HG03095 (cell line): ENCODE results near the gene ANKLE2.
"Not testable (repeated sequence)": the region's sequence is repeated elsewhere in the genome, so short reads cannot be mapped to it uniquely, and the experiment has no call there.

ENCODE experiments used
- ATAC-seq: cut with Tn5 transposase; IDR thresholded peaks from one replicate; pipeline ENCODE4 v1.9.1; 2021; ENCODE audit warnings: moderate library complexity; ENCODE audit not compliant: unreplicated experiment

ANKLE2 gene

DNA sequence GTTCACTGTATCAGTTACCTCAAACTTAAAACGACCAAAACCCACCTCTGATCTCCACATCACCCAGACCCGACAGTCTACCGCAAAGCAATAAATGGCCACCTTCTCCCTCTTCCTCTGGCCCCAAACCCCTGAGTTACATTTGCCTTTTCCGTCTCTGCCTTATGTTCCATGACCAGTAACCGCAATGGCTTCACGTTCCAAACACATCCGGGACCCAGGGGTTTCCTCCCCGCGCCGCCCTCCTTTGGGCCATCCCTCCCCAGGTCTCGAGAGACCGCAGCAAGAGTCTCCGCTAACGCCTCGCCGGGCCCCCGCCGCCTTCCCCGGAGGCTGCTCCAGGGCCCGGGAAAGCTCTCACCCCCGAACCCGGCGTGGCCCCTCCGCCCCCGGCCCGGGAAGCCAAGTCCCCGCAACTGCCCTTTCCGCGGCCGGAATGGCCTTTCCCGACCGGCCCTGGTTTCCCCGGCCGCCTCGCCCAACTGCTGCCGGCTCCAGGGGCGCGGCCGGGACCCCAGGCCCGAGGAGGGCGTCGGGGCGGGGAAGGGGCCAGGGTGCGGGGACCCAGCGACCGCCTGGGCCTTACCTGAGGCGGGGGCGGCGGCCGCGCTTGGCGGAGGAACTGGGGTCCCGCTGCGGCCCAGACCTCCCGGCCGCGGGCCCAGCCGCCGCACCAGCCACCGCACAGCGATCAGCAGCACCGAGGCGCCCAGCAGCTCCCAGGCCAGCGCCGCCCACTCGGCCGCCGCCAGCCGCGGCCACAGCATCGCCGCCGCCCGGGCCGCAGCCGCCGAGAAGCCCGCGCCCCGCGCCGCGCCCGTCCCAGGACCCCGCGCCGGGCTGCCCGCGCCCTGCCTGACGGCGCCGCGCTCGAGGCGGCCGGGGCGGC, at the start of gene ANKLE2:
Gene ANKLE2, minus strand, starts transcription at position 801 of the 889 bp plus-strand sequence. Its CDS starts 34 bp downstream, at position 767.
- ATAC-seq, result peak; percentile 36

DNA sequence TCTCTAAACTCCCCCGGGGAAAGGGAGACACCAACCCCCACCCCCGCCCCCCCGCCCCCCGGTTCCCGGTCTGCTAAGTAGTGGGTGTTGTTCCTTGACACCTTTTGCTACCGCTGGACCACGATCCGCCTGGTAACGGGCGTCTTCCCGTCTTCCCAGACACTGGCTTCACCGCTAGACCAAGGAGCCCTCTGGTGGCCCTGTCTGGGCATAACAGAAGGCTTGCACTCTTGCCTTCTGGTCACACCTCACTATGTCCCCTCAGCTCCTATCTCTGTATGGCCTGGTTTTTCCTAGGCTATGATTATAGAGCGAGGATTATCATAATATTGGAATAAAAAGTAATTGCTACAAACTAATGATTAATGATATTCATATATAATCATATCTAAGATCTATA, 47.8 kb upstream of the ANKLE2 start:
- ATAC-seq, result not testable (repeated sequence)

DNA sequence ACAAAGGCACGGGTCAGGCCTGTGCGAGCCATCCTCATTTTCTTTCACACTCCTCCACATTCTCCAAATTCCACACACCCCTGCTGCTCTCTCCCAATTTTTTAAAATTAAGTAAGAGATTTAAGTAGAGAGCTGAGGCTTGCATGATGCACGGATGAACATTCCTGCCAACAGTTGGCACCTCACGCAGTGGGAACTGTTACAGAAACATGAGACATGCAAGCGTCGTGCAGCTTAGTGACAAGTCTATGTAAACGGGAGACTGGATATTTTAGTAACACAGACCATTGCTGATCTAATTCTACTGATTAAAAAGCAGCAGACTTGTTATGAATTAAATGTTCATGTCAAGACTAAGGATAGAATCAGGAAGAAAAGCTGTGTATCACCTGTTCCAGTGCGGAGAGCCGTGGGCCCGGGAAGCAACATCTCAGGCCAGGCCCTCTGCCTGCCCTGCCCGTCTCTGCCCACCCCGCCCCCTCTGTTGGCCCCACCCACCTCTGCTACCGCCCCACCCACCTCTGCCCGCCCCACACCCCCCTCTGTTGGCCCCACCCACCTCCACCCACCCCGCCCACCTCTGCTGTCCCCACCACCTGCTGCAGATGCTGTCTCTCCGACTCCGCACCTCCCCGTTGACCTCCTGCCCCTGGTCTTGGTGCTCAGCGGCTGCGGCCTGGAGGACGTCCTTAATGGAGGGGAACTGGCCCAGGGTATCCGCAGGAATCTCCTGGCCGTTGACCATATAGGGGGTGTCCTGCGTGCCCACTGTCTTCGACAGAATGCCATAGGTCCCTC, 45.9 kb upstream of the ANKLE2 start:
- ATAC-seq, result no peak

DNA sequence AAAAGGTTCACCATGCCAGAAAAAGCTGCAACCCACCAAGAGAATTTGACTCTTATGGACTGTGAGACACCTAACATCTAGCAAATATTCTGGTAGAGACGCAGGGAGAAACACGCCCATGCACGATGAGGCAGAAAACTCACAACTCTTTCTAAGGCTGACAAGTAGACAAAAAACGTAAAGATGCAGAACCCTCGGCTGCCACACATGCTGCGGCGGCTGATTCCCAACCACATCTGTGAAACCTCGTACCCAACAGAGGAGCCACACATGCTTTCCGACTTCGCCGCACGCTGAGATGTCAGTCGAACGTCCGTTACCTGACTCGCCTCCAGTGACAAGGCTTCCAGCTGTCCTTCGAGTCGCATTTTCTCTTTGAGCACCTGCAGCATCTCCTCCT, 45.2 kb upstream of the ANKLE2 start:
- no peak for ATAC-seq

DNA sequence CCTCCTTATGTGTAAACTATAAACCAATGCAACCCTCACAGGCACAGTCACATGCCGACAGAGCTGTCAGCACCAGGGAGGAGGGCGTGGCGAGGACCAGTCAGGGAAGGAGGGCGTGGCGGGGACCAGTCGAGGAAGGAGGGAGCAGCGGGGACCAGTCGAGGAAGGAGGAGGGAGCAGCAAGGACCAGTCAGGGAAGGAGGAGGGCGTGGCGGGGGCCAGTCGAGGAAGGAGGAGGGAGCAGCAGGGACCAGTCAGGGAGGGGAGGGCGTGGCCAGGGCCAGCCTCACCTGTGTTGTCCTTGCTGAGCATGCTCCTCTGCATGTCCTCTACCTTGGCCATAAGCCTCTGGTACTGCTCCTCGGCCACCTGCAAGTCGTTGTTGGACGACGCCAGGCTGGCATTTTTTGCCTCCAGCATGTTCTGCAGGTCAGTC, 42.8 kb upstream of the ANKLE2 start:
- ATAC-seq, result no peak

DNA sequence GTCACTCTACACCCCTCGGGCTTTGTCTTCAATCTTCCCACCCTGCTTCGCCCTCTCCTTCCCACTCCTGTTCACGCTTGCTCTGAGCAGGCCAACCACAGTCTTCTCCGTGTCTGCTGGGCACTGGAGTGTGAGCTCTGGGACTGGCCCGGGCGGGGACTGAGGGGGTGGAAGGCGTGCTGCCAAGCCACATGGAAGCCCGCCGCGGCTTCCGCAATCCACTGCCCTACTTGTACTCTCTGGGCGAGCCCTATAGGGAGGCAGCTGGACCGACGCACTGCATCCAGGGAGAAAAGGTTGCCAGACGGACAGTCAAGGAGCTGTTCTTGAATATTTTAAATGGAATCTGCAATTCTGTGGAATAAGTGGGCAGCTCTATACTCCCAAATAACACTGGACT, 42.3 kb upstream of the ANKLE2 start:
- no peak for ATAC-seq

DNA sequence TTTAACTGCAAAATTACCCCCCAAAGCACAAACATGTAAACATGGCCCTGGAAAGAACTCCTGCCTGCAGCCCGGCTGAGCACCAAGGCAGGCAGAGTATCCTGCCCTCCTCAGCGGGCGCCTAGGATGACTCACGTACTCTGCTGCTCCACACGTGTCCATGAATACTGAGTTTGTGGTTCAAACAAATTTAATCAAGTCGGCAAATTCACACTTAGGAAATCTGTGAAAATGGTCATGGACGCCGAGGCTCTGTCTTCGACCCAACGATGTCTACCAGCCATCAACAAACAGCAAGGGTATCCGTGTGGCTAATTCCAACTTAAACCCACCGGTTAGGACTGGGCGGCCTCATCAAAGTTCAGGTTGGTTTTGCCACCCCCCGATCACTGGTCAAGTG, 41.5 kb upstream of the ANKLE2 start:
- no peak for ATAC-seq

DNA sequence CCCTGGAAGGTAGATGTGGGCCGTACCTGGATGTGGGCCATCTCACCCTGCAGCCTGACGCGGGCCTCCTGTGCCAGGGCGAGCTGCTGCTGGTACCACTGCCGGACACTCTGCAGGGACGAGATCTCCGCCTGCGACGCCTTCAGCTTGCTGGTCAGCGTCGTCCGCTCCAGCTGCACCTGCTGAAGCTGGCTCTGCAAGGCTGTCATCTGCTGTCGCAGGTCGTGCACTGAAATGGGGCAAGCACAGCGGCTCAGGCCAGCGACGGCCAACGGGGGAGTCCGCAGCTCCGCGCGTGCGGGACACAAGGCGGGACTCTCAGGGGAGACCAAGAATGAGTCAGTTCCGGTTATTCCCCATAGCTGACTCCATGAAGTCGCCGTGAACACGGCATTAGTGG, 40.1 kb upstream of the ANKLE2 start:
- ATAC-seq, result no peak

DNA sequence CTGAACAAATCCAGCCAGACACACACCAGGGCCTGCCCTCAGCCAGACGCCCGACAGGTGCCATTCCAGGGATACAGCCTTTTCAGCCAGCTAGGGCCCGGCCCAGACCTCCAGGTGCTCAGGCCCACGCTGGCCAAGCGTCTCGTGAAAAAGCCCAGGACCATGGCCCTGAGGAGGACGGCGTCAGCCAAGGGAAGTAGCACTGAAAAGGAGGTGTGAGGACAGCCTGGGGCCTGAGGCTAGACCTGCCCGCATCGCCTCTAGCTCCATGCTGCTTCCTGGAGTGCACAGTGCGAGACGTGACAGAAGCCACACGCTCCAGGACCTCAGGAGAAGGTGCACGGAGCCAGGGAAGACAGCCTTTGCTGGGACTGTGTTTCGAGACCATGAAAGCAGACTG, 37.2 kb upstream of the ANKLE2 start:
- no peak for ATAC-seq

DNA sequence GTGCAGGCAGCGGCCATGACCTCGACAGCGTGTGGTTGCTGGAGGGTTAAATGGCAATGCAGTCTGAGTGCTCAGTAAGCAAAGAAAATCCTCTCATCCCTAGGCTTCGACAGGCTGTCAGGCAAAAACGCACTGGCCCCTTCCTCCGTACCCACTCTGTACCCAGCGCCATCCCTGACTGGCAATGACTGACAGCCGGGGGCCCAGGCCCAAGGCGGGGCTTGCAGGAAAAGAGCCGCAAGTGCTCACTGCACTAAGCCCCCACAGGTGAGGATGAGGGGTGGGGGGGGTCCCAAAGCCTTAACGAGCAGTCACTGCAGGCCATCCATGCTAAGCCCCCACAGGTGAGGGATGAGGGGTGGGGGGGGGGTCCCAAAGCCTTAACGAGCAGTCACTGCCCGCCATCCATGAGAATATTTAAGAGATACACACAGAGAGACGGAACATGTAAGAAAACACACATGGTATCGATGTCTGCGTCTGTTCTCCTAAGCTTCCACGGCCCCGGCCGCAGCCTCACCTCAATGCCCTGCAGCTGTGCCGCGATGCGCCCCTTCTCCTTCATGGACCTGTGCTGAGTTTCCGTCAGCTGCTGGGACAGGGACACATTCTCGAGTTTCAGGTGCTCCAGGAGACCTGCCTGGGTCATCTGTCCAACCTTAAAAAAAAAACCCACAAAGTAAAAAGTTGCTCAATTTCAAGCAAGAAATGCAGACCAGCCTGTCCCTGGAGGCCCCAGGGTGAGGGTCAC, 36.4 kb upstream of the ANKLE2 start:
- no peak for ATAC-seq

DNA sequence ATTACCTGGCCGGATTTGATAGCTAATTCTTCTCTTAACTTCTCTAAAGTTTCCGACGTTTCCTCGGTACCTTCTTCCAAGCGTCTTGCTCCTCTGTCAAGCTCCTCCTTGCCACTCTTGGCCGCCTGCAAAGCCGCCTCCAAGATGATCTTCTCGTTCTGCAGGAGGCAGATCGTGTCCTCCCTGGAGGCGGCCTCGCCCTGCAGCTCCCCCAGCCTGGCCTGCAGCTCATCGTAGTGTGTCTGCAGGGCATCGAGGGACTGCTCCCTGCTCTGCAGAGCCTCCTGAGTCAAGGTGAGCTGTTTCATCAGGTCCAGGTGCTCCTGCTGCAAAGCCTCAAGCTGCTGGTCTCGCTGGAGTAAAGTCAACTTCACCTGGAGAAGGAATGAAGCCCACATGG, 34.2 kb upstream of the ANKLE2 start:
- no peak for ATAC-seq

DNA sequence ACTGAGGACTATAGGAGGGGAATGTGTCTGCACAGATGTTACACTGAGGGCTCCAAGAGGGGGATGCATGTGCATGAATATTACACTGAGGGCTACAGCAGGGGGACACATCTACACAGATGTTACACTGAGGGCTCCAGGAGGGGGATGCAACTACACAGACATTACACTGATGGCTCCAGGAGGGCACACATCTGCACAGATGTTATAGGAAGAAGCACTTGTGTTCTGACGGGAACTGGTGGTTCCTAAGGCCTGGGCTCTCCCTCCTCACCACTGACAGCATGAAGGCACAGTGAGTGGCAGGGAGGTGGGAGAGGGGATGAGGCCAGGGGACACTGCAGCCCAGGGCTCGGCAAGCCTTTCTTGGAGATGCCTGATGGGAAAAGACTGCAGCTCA, 30.3 kb upstream of the ANKLE2 start:
- not testable (repeated sequence) for ATAC-seq

DNA sequence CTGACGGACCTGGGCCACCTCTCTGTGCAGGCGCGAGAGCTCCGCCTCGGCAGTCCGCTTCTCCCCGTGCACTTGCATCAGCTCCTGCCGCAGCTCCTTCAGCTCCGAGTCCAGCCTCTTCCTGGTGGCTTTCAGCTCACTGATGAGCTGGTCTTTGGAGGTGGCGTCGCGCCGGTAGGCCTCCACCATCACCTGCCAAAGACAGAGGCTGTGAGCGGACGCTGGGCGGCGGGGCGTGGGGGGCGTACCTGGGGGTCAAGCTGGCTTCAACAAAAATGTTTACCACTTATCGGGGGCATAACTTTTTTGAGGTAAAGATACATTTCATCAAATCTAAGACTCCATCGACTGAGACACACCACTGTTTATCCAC, 27.5 kb upstream of the ANKLE2 start:
- ATAC-seq, result no peak

DNA sequence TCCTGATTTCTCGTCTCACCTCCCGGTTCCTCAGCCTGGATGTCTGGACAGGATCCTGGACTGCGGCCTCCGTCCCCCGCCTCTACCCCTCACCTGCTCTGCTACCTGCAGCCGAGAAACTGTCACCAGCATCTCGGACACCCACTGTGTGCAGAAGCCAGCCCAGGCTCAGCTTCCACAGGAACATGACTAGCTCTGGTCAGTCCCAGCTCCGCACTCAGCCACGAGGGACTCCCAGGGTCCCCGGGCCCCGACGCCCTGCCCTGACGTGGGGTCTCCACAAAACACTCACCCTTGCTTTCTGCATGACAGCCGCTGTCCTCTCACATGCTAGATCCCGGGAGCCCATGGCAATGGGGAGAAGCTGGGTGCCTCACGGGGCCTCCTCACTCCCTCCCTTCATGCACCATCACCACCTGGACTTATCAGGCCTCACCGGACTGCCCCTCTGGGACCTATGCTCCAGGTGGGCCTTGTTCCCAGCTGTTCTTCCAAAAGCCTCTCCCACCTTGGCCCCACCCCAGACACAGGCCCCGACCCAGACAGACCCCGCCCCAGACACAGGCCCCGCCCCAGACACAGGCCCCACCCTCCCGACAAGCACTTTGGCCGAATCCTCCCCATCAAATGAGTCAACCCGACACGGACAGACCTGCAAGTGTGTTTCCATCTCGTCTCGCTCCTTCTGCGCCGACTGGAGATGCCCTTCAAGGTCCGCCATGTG, 26.9 kb upstream of the ANKLE2 start:
- ATAC-seq, result no peak

DNA sequence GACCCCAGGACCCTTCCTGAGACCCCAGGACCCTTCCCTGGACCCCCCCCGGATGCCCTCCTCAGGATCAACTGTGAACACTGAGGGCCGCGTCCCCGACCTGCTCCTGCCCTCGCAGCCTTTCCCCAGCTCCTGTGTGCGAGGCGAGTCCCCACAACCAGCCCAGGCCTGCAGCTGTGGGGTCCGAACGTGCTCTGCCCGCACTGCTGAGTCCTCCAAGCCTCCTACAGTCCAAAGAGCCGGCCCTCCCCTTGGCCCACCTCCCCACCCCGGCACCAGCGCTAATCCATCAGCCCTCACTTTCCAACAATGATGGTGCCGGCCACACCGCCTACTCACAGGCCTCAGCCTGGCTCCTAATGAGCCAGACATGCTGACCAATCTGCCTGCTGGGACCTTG, 26.2 kb upstream of the ANKLE2 start:
- ATAC-seq, result no peak

DNA sequence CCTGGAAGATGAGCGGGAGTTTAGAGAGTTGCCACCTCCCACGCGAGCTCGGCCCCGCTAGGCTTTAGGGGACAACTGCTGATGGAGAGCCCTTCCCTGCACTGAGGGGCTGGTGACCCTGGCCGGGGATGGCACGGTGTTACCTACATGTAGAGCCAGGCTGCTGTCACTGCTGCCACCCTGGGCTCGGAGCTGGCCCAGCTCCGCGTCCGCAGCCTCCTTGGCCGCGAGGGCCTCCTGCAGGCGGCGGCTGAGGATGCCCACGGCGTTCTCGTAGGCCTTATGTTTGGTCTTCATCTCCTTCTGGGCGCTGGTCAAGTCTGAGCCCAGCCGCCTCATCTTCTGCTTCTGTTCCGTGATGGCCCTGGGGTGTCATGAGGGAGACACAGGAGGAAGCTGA, 24.6 kb upstream of the ANKLE2 start:
- no peak for ATAC-seq

DNA sequence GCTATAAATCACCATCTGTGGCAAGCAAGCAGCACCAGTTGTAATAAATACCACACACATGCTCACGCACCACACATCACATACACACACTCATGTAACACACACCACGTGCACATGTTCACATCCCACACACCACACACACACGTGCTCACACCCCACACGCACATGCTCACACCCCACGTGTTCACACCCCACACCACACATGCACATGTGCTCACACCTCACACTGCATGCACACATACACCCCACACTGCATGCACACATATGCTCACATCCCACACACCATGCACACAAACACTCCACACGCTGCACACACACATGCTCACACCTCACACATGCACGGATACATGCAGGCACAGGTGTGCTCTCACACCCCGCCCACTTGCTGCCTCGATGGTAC, 22.9 kb upstream of the ANKLE2 start:
- ATAC-seq, result no peak

DNA sequence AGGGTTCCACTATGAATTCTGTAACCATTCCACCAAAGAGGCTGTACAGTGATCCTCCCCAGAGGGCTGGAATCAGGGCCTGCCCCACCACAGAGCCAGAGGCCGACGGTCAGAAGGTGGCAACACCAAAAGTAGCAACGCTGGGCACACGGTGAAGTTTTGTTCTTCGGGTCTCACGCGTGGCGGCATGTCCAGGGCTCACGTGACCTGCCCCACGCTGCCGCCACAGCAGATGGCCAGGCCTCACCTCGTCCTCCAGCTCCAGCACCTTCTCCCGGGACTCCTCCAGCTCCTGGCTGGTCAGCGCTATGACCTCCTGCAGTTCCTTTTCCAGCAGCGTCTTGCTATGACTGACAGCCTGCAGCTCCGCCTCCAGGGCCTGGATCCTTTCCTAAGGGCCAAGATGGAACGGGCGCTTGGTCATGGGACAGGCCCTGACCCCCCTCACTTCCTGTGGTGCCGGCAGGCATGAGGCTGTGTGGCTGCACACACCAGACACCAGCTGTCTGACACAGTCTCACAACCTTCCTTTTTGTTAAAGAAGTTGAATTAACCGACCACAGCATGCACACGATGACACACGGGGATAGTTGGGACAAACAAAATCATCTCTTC, 22.4 kb upstream of the ANKLE2 start:
- no peak for ATAC-seq

DNA sequence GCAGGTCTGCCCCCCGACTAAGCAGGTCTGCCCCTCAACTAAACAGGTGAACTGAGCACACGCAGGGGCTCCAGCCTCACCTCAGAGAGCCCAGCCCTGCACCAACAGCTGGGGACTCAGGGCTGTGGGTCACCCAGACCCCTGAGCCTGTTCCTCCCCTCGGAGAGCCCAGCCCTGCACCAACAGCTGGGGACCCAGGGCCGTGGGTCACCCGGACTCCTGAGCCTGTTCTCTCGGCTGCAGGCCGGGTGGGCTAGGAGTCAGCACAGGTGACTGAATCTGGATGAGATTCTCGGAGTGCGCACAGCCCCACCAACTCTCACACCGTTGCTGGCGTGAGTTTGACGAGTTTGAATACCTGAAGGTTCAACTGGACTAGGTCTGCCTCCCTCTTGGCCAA, 20.3 kb upstream of the ANKLE2 start:
- no peak for ATAC-seq

DNA sequence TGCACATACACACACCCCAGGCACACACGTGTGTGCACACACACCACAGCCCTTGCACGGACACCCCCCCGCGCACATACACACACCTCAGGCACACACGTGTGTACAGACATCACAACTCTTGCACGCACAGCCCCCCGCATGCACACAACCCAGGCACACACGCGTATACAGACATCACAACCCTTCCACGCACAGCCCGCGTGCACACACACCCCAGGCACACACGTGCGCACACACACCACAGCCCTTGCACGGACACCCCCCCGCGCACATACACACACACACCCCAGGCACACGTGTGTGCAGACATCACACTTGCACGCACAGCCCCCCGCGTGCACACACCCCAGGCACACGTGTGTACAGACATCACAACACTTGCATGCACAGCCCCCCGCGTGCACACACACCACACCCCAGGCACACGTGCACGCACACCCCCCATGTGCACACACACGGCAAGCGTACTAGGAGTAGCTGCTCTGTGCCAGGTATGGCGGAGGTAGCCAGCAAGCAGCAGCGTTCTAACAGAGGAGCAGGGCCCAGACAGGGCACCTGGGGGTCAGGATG, 18.2 kb upstream of the ANKLE2 start:
- ATAC-seq, result no peak
